GM19438 (cell line): ENCODE measurements around the gene GRPR.
A peak's percentile ranks its signal among the peaks of the same experiment; 100 is the strongest.
"Not testable (repeated sequence)": the region's sequence is repeated elsewhere in the genome, so short reads cannot be mapped to it uniquely, and the experiment has no call there.

Experiments used
- ATAC-seq: cut with Tn5 transposase; IDR thresholded peaks from one replicate; pipeline ENCODE4 v1.9.1; 2021; ENCODE audit warnings: low read depth; ENCODE audit not compliant: unreplicated experiment

GRPR gene

GRCh38 chrX:16175329-16176061, 52.1 kb downstream of the GRPR start:
- no peak for ATAC-seq

GRCh38 chrX:16177260-16177659, 53.9 kb downstream of the GRPR start:
- ATAC-seq = no peak

- ATAC-seq = not testable (repeated sequence)
These were observed 60.5 kb downstream of the GRPR start for GRCh38 chrX:16183843-16184242.

- ATAC-seq = peak; percentile 96
These were observed 62.4 kb downstream of the GRPR start for GRCh38 chrX:16185725-16186136.

GRCh38 chrX:16186380-16187007, 63.1 kb downstream of the GRPR start:
- ATAC-seq = no peak

- ATAC-seq = no peak
These were observed 63.8 kb downstream of the GRPR start for GRCh38 chrX:16187024-16187760.

- no peak for ATAC-seq
These were observed 65.3 kb downstream of the GRPR start for GRCh38 chrX:16188687-16189086.

- no peak for ATAC-seq
These were observed 68.2 kb downstream of the GRPR start for GRCh38 chrX:16191605-16192004.

- no peak for ATAC-seq
These were observed 73.5 kb downstream of the GRPR start for GRCh38 chrX:16196829-16197228.

GRCh38 chrX:16199343-16199742, 76.0 kb downstream of the GRPR start:
- no peak for ATAC-seq

- ATAC-seq = no peak
These were observed 79.6 kb downstream of the GRPR start for GRCh38 chrX:16202943-16203342.
